Omental fat pad (tissue), 4 donors: Measurements from ENCODE around the gene UBTFL1. TPM values are rescaled to one million over a fixed set of nuclear protein-coding genes. Genes with fewer than 3 reads are reported as not detected.

ENCODE experiments used
- ATAC-seq: fragments of 150-250 bp; one replicate; pipeline ENCODE4 v1.9.1; 2016; ENCODE audit warnings: mild to moderate bottlenecking, moderate library complexity; ENCODE audit not compliant: low FRiP score
- DNase-seq: peaks from one replicate; pipeline ENCODE4 v3.0.0-alpha.2; 2019; ENCODE audit warnings: low spot score
- CTCF ChIP-seq, 3 donors: fragments of 450-650 bp; IDR thresholded peaks; one replicate each; pipeline ENCODE4 v1.5.1; 2016 to 2017; ENCODE audit warnings: antibody characterized with exemption in 3 of 3, mild to moderate bottlenecking in 3 of 3, moderate library complexity in 2 of 3
- small RNA-seq: library from RNA; depleted of rRNA; stranded (forward); fragments of <200 nt; gene quantifications from one replicate; pipeline ENCODE3, GENCODE V24; 2016
- total RNA-seq, 4 donors: library from RNA; depleted of rRNA; stranded (reverse); fragments of >200 nt; gene quantifications; one replicate each; pipeline ENCODE4 v1.1.0, GENCODE V29; 2016

Gene UBTFL1
- total RNA-seq, 4 donors from 2014 or later: not detected

GRCh38 chr11:90124946-90125345 lies 39.2 kb downstream of the UBTFL1 start:
- DNase-seq: no peak
- no peak for ATAC-seq
- TF ChIP-seq CTCF (IDR thresholded peaks at IDR 0.05): no peak

GRCh38 chr11:90133560-90134477 lies 48.1 kb downstream of the UBTFL1 start:
- no peak for ATAC-seq
- no peak for DNase-seq
- no peak for TF ChIP-seq CTCF (IDR thresholded peaks at IDR 0.05)

GRCh38 chr11:90134478-90135003 lies 48.8 kb downstream of the UBTFL1 start, which contains the start of gene NAALAD2:
Gene NAALAD2 (plus strand): TSS chr11:90134663. CDS start chr11:90134759, 96 bp downstream.
- DNase-seq (no peak), ATAC-seq (peak; percentile 83)
- TF ChIP-seq CTCF (IDR thresholded peaks at IDR 0.05): no peak

- TF ChIP-seq CTCF (IDR thresholded peaks at IDR 0.05): no peak
- no peak for ATAC-seq
- DNase-seq: no peak
Measured at GRCh38 chr11:90135016-90135415, 49.3 kb downstream of the UBTFL1 start.

Small RNA genes within 50 kb of the gene (small RNA-seq; reads per million reads assigned to genes)
- not detected for gene AP000827.1
- not detected for gene RF00275

Other genes with a start within 250 kb of the UBTFL1 start
- not detected for gene TRIM64B, start 207.5 kb upstream of the UBTFL1 start, total RNA-seq
- not detected for gene TRIM49D1, start 163.7 kb upstream of the UBTFL1 start, total RNA-seq
- gene TRIM49D2, start 161.9 kb upstream of the UBTFL1 start, total RNA-seq: not detected
- gene TRIM64, start 119.9 kb upstream of the UBTFL1 start, total RNA-seq: not detected
- not detected for gene TRIM49C, start 54.8 kb upstream of the UBTFL1 start, total RNA-seq
- 10 to 100 TPM in 1 of 4 donors, 1 to 10 TPM in 3; 1.9 to 10.2 (median 4.9) TPM for gene NAALAD2, start 48.7 kb downstream of the UBTFL1 start, total RNA-seq
- gene CHORDC1, start 137.1 kb downstream of the UBTFL1 start, total RNA-seq: 100 to 1,000 TPM in 1 of 4 donors, 10 to 100 TPM in 3; 56.2 to 147 (median 79.4) TPM